GM19035 (cell line): ENCODE data around the gene CCDC121.

Experiments
- ATAC-seq: cut with Tn5 transposase; IDR thresholded peaks from one replicate; pipeline ENCODE4 v1.9.1; 2021; ENCODE audit not compliant: unreplicated experiment

The CCDC121 gene, protein sequence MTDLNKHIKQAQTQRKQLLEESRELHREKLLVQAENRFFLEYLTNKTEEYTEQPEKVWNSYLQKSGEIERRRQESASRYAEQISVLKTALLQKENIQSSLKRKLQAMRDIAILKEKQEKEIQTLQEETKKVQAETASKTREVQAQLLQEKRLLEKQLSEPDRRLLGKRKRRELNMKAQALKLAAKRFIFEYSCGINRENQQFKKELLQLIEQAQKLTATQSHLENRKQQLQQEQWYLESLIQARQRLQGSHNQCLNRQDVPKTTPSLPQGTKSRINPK

DNA sequence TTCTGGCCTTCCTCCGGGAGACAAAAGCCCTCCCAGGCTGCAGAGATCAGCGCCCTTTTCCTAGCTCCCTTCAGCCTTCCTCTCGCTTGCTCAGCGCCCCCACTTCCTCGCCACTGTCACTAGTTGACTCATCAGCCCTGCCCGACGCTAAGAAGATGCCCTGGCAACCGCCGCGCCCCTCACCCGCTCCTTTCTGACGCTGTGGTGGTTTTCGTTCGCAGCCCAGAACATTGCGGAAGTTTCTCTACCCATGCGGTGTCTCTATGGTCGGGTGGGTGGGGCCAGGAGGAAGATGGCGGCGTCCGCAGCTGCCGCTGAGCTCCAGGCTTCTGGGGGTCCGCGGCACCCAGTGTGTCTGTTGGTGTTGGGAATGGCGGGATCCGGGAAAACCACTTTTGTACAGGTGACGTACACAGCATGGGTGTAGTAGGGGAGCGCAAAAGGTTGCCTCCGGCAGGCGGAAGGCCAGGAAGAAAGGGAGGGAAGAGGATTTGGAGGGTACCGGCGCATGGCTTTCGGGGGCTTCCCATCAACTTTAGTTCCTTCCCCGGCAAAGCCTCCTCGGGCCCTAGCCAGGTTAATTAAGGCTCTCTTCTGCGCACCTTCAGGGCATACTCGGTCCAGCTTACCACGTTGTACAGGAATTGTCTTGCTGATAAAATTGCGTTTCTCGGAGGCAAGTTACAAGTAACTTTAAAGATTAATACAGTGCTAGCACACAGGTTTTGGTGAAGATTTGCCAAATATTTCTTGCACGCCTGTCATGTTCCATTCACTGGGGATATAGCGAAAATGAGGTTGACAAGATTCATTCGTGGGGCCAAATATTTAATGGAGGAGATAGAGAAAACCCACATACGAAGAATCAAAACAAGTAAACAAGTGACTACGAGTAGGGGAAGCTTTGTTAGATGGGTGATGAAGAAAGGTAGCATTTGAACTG, at the start of gene CCDC121, which contains the start of gene GPN1:
Gene CCDC121 (minus strand): TSS at position 246 of the 943 bp plus-strand sequence. CDS start 1,213 bp downstream, outside the sequence.
Gene GPN1 (plus strand): TSS at position 284 of the 943 bp plus-strand sequence. CDS start 9 bp downstream, at position 293.
- ATAC-seq, result peak; percentile 99

GRCh38 chr2:27672723-27673486, 44.1 kb upstream of the CCDC121 start:
- ATAC-seq, result no peak

GRCh38 chr2:27671235-27671634, 42.4 kb upstream of the CCDC121 start:
- no peak for ATAC-seq

- no peak for ATAC-seq
Observed at GRCh38 chr2:27667446-27667845, 38.6 kb upstream of the CCDC121 start.

DNA sequence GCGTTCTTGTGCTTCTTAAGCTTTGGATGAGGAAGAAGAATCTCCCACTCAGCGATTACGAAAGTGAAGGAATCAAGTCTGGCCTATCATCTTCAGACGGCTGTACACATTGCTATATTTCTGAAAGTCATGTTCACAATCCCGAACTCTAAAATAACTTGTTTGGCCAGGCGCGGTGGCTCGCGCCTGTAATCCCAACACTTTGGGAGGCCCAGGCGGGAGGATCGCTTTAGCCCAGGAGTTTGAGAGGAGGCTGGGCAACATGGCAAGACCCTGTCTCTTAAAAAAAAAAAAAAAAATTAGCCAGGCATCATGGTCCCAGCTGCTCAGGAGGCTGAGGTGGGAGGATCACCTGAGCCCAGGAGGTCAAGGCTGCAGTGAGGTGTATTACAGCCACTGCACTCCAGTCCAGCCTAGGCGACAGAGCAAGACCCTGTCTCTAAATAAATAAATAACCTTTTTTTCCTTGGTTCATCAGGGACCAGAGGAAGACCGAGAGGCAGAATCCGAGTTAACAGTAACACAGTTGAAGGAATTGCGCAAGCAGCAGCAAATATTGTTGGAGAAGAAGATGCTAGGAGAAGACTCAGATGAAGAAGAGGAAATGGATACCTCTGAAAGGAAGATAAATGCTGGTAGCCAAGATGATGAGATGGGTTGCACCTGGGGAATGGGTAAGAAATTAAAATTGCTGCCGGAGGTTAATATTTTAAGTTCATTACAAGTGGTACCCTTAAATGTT, 36.0 kb upstream of the CCDC121 start:
- no peak for ATAC-seq

DNA sequence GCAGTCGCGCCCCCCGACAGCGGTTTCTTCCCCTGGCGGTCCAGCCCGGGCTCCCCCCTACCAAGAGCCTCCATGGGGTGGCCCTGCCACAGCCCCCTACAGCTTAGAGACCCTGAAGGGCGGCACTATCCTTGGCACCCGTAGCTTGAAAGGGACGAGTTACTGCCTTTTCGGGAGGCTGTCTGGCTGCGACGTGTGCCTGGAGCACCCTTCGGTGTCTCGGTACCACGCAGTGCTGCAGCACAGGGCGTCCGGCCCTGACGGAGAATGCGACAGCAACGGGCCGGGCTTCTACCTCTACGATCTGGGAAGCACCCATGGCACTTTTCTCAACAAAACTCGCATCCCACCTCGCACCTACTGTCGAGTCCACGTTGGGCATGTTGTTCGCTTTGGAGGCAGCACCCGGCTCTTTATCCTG, 35.4 kb upstream of the CCDC121 start:
- ATAC-seq, result no peak

- ATAC-seq, result peak; percentile 74
Observed at GRCh38 chr2:27663285-27664153, 34.7 kb upstream of the CCDC121 start, which contains the start of the genes SLC4A1AP and SUPT7L. SLC4A1AP (plus strand) TSS chr2:27663889; CDS start chr2:27663915, 26 bp downstream. SUPT7L (minus strand) TSS chr2:27663614; CDS start chr2:27662192, 1,422 bp downstream.

- no peak for ATAC-seq
Observed at GRCh38 chr2:27661371-27661770, 32.6 kb upstream of the CCDC121 start.

DNA sequence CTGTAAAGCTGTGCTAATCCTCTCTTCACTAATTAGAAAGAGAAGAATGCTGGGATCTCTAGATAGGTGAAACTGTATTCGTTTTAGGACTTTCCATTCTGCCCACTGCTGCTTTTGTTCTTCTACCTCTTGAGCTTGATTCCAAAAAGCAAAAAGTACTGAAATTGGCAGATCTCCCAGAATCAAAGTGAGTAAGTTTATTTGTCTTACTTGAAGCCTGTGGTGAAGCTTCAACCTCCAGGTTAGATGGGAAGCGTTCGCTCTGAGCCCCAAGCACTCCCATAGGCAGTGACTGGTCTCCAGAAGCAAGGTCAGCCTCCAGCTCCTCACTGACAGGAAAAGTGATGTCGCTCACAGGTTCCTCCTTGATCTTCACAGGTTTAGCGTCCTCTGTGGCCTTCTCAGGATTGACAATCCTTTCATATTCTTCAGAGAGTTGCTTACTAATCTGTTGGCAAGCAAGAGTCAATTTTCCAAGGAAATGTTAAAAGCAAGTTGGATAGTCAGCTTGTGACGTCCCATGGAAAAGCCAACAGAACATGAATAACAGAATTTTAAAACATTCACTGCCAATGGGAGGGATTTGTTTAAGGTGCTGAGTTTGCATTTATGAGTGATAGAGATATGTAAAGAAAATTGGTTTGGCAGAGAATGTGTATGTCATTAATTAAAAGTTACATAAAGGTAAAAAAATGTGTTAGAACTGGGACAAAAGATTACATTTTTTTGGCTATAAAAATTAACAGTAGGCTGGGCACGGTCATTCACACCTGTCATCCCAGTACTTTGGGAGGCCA, 26.5 kb upstream of the CCDC121 start:
- no peak for ATAC-seq

DNA sequence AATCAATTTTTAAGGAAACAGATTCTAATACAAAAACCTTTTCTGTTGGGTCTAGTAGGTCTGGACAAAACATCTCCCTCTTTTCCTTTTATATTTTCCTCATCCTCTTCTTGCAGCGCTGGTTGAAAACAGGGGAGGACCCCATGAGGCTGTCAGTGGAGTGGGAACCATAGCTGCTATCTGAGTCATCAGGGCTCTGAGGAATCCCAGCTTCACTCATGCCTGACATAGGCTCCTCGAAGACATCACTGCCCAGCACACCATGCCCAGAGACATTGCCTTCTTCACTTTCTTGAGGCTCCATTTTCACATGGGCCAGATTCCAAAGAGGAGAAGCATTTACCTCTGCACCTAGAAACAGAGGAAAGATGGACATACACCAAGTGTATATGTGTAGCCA, 24.6 kb upstream of the CCDC121 start:
- no peak for ATAC-seq

GRCh38 chr2:27652790-27653189, 24.0 kb upstream of the CCDC121 start:
- ATAC-seq, result no peak

DNA sequence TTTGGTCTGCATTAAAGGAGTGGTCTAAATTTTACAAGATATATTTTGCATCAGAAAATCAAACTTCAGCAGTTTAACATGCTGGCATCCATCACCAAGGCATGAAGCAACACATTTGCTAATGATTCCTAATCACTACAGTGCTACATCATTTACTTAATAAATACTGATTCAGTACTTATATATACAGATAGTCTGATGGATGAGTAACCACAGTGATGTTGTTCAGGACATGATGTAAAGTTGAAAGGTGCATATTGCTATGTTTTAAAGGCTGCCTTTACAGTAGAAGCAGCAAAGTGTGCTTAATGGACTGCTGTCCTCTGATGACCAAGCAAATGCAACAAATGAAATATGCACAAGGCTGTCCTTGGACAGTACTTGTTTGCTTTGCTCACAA, 23.5 kb upstream of the CCDC121 start:
- no peak for ATAC-seq

- no peak for ATAC-seq
Observed at GRCh38 chr2:27651056-27651455, 22.2 kb upstream of the CCDC121 start.

GRCh38 chr2:27647737-27648136, 18.9 kb upstream of the CCDC121 start:
- ATAC-seq, result no peak

DNA sequence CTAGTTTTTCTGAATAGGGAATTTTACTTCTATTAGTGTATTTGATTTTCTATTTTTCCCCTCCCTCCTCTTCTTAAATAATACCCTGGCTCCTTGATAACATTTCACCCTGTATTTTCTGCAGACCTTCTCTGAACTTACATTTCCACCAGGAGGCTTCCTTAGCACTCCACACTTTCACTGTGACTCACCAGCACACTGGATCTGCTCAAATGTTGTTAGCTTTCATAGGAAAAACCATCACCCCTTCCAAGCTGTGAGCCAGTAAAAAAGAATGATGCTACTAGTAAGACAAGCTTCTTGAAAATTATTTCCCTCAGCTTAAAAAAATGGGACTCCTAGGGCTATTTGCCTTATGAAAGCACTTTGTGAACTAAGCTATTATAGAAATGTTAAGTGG, 18.5 kb upstream of the CCDC121 start:
- no peak for ATAC-seq

- ATAC-seq, result no peak
Observed at GRCh38 chr2:27645197-27645596, 16.4 kb upstream of the CCDC121 start.

- no peak for ATAC-seq
Observed at GRCh38 chr2:27640722-27641245, 12.0 kb upstream of the CCDC121 start.

GRCh38 chr2:27638709-27639108, 9.9 kb upstream of the CCDC121 start:
- no peak for ATAC-seq
